Measurements from ENCODE around the gene MRPS34. TPM values are rescaled to one million over a fixed set of nuclear protein-coding genes. Genes with fewer than 3 reads are reported as not detected.

The MRPS34 gene
- total and polyA plus RNA-seq, 9 of the 15 experiments (the other 6 are each of a cell fraction or from before 2014, with no cell fraction given): 5.2 to 334 (median 92.8) TPM

DNA sequence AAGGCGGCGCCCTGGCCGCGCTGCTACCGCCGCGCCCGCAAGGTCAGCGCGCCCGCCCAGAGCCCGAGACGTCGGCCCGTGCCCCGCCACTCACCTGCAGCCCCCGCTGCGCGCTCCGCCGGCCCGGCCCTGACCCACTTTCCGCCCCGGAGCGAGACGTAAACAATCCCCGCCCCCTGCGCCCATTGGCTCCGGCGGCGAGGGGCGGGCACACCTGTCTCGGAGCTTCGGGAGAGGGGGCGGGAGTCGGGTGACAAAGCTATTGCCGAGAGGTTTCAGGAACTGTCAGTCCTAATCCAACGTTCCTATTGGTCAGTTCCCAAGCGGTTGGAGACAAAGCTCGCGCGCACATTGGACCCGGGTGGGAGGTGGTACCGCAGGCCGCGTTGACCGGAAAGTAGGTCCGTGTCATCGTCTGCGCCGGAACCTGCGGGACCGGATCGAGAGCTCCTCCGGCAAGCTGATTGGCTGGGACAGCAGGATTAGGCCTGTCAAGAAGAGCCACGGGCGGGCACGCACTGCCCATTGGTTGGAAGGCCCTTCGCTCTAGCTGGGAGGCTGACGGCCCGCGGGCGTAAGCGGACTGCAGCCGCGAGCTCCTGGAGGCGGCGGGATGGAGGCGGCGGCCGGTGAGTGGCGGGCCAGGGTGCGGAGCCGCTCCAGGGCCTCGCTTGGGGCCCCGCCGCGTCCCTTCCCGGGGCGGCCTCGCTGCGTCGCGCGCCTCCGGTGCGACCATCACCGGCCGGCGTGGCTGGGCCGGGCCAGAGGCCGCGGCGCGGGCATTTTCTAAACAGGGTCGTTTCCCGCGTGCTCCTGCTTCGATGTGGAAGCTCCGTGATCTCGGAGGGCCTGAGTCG is 9.7 kb upstream of the MRPS34 start, which contains the start of the genes NUBP2 and SPSB3 (continued):
- TF ChIP-seq, protein P1, sequence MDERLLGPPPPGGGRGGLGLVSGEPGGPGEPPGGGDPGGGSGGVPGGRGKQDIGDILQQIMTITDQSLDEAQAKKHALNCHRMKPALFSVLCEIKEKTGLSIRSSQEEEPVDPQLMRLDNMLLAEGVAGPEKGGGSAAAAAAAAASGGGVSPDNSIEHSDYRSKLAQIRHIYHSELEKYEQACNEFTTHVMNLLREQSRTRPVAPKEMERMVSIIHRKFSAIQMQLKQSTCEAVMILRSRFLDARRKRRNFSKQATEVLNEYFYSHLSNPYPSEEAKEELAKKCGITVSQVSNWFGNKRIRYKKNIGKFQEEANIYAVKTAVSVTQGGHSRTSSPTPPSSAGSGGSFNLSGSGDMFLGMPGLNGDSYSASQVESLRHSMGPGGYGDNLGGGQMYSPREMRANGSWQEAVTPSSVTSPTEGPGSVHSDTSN (CRISPR knock-in tag; IDR thresholded peaks at IDR 0.05; ENCODE audit: low read depth): peak; percentile 97
- TF ChIP-seq, protein P1 (tag; conservative IDR thresholded peaks at IDR 0.05; ENCODE audit: low read depth): peak; percentile 99
- TF ChIP-seq, protein P2, sequence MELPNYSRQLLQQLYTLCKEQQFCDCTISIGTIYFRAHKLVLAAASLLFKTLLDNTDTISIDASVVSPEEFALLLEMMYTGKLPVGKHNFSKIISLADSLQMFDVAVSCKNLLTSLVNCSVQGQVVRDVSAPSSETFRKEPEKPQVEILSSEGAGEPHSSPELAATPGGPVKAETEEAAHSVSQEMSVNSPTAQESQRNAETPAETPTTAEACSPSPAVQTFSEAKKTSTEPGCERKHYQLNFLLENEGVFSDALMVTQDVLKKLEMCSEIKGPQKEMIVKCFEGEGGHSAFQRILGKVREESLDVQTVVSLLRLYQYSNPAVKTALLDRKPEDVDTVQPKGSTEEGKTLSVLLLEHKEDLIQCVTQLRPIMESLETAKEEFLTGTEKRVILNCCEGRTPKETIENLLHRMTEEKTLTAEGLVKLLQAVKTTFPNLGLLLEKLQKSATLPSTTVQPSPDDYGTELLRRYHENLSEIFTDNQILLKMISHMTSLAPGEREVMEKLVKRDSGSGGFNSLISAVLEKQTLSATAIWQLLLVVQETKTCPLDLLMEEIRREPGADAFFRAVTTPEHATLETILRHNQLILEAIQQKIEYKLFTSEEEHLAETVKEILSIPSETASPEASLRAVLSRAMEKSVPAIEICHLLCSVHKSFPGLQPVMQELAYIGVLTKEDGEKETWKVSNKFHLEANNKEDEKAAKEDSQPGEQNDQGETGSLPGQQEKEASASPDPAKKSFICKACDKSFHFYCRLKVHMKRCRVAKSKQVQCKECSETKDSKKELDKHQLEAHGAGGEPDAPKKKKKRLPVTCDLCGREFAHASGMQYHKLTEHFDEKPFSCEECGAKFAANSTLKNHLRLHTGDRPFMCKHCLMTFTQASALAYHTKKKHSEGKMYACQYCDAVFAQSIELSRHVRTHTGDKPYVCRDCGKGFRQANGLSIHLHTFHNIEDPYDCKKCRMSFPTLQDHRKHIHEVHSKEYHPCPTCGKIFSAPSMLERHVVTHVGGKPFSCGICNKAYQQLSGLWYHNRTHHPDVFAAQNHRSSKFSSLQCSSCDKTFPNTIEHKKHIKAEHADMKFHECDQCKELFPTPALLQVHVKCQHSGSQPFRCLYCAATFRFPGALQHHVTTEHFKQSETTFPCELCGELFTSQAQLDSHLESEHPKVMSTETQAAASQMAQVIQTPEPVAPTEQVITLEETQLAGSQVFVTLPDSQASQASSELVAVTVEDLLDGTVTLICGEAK (IDR thresholded peaks at IDR 0.05): peak; percentile 99
- TF ChIP-seq, protein P2 (CRISPR knock-in tag; IDR thresholded peaks at IDR 0.05): no peak
- TF ChIP-seq JUND (IDR thresholded peaks at IDR 0.05; ENCODE audit: borderline replicate concordance, low read depth, low read length) (0 out of 2 replicates have a peak, but pooled peaks have one; percentile 47), JUND (tag; IDR thresholded peaks at IDR 0.05; ENCODE audit: borderline replicate concordance, low read depth, low read length) (no peak; the same call in 2 of the 3 replicates), ZNF311 (CRISPR knock-in tag; IDR thresholded peaks at IDR 0.05) (no peak), MAFK (IDR thresholded peaks at IDR 0.05; ENCODE audit: low read length) (peak; percentile 21; the same call in 1 of the 2 replicates), PHF8 (IDR thresholded peaks at IDR 0.05; ENCODE audit: borderline replicate concordance, low read length) (peak; percentile 69; the same call in 1 of the 2 replicates)
- TF ChIP-seq, protein P3, sequence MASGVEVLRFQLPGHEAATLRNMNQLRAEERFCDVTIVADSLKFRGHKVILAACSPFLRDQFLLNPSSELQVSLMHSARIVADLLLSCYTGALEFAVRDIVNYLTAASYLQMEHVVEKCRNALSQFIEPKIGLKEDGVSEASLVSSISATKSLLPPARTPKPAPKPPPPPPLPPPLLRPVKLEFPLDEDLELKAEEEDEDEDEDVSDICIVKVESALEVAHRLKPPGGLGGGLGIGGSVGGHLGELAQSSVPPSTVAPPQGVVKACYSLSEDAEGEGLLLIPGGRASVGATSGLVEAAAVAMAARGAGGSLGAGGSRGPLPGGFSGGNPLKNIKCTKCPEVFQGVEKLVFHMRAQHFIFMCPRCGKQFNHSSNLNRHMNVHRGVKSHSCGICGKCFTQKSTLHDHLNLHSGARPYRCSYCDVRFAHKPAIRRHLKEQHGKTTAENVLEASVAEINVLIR (CRISPR knock-in tag; IDR thresholded peaks at IDR 0.05): peak; percentile 95
